Rectal smooth muscle tissue (tissue), 1 donor: ENCODE data around the gene AP2A1.

Experiments
- H3K27ac ChIP-seq: one replicate; pipeline ENCODE4 v1.7.0; 2013; ENCODE audit warnings: low read depth, low read length, inconsistent platforms
- H3K27me3 ChIP-seq: one replicate; pipeline ENCODE4 v1.7.0; 2013; ENCODE audit warnings: low read length; ENCODE audit not compliant: control insufficient read depth, insufficient read depth
- H3K36me3 ChIP-seq: one replicate; pipeline ENCODE4 v1.7.0; 2013; ENCODE audit warnings: low read length; ENCODE audit not compliant: control insufficient read depth, insufficient read depth
- H3K4me1 ChIP-seq: one replicate; pipeline ENCODE4 v1.7.0; 2013; ENCODE audit warnings: low read length; ENCODE audit not compliant: control insufficient read depth, insufficient read depth
- H3K4me3 ChIP-seq: one replicate; pipeline ENCODE4 v1.7.0; 2013; ENCODE audit warnings: low read length
- H3K9ac ChIP-seq: one replicate; pipeline ENCODE4 v1.7.0; 2013; ENCODE audit warnings: low read length

AP2A1 gene

GRCh38 chr19:49770529-49770928 is 3.7 kb downstream of the AP2A1 start:
- no peak overlapping the region for H3K9ac ChIP-seq
- no peaks in the 10 kb centered on the region for H3K27me3 ChIP-seq
- H3K4me3 ChIP-seq = no peak overlapping the region
- H3K4me1 ChIP-seq = peaks cover 10% of the 10 kb centered on the region
- no peak overlapping the region for H3K27ac ChIP-seq
- no peaks in the 10 kb centered on the region for H3K36me3 ChIP-seq

GRCh38 chr19:49771674-49772139 is 4.9 kb downstream of the AP2A1 start:
- Histone ChIP-seq H3K4me3 (no peak overlapping the region), H3K27ac (no peak overlapping the region), H3K4me1 (peaks cover 10% of the 10 kb centered on the region), H3K9ac (no peak overlapping the region), H3K36me3 (no peaks in the 10 kb centered on the region), H3K27me3 (no peaks in the 10 kb centered on the region)

GRCh38 chr19:49772850-49773432 is 6.1 kb downstream of the AP2A1 start:
- H3K36me3 ChIP-seq = no peaks in the 10 kb centered on the region
- no peaks in the 10 kb centered on the region for H3K27me3 ChIP-seq
- no peak overlapping the region for H3K9ac ChIP-seq
- no peak overlapping the region for H3K27ac ChIP-seq
- no peak overlapping the region for H3K4me3 ChIP-seq
- H3K4me1 ChIP-seq = peaks cover 7% of the 10 kb centered on the region

- Histone ChIP-seq H3K36me3 (no peaks in the 10 kb centered on the region), H3K27ac (no peak overlapping the region), H3K9ac (no peak overlapping the region), H3K4me1 (no peaks in the 10 kb centered on the region), H3K27me3 (no peaks in the 10 kb centered on the region), H3K4me3 (no peak overlapping the region)
These were observed 7.0 kb downstream of the AP2A1 start for GRCh38 chr19:49773663-49774350.

GRCh38 chr19:49774969-49775368 is 8.2 kb downstream of the AP2A1 start:
- Histone ChIP-seq H3K4me3 (no peak overlapping the region), H3K27ac (no peak overlapping the region), H3K27me3 (no peaks in the 10 kb centered on the region), H3K9ac (no peak overlapping the region), H3K36me3 (no peaks in the 10 kb centered on the region), H3K4me1 (no peaks in the 10 kb centered on the region)

GRCh38 chr19:49775742-49776370 is 9.1 kb downstream of the AP2A1 start:
- H3K27me3 ChIP-seq = no peaks in the 10 kb centered on the region
- peaks cover 2% of the 10 kb centered on the region for H3K36me3 ChIP-seq
- H3K9ac ChIP-seq = no peak overlapping the region
- H3K4me1 ChIP-seq = no peaks in the 10 kb centered on the region
- no peak overlapping the region for H3K27ac ChIP-seq
- no peak overlapping the region for H3K4me3 ChIP-seq

- H3K36me3 ChIP-seq = peaks cover 2% of the 10 kb centered on the region
- H3K27ac ChIP-seq = no peak overlapping the region
- no peaks in the 10 kb centered on the region for H3K27me3 ChIP-seq
- no peak overlapping the region for H3K4me3 ChIP-seq
- H3K4me1 ChIP-seq = no peaks in the 10 kb centered on the region
- no peak overlapping the region for H3K9ac ChIP-seq
These were observed 9.6 kb downstream of the AP2A1 start for GRCh38 chr19:49776371-49776764.

- H3K27me3 ChIP-seq = no peaks in the 10 kb centered on the region
- no peak overlapping the region for H3K9ac ChIP-seq
- H3K36me3 ChIP-seq = peaks cover 17% of the 10 kb centered on the region
- no peaks in the 10 kb centered on the region for H3K4me1 ChIP-seq
- H3K27ac ChIP-seq = no peak overlapping the region
- H3K4me3 ChIP-seq = no peak overlapping the region
These were observed 13.1 kb downstream of the AP2A1 start for GRCh38 chr19:49779731-49780555.

- no peaks in the 10 kb centered on the region for H3K4me1 ChIP-seq
- H3K27ac ChIP-seq = no peak overlapping the region
- no peak overlapping the region for H3K4me3 ChIP-seq
- H3K9ac ChIP-seq = no peak overlapping the region
- H3K36me3 ChIP-seq = peaks cover 21% of the 10 kb centered on the region
- no peaks in the 10 kb centered on the region for H3K27me3 ChIP-seq
These were observed 14.1 kb downstream of the AP2A1 start for GRCh38 chr19:49780861-49781260.

- Histone ChIP-seq H3K27me3 (no peaks in the 10 kb centered on the region), H3K27ac (no peak overlapping the region), H3K4me1 (no peaks in the 10 kb centered on the region), H3K4me3 (no peak overlapping the region), H3K36me3 (peaks cover 21% of the 10 kb centered on the region), H3K9ac (no peak overlapping the region)
These were observed 14.6 kb downstream of the AP2A1 start for GRCh38 chr19:49781394-49781793.

- Histone ChIP-seq H3K9ac (no peak overlapping the region), H3K36me3 (peaks cover 21% of the 10 kb centered on the region), H3K4me1 (no peaks in the 10 kb centered on the region), H3K4me3 (no peak overlapping the region), H3K27ac (no peak overlapping the region), H3K27me3 (no peaks in the 10 kb centered on the region)
These were observed 15.7 kb downstream of the AP2A1 start for GRCh38 chr19:49782515-49782914.

- Histone ChIP-seq H3K27ac (no peak overlapping the region), H3K9ac (no peak overlapping the region), H3K4me3 (no peak overlapping the region)
These were observed 19.6 kb downstream of the AP2A1 start for GRCh38 chr19:49786376-49786820.

More at GRCh38 chr19:49786376-49786820, 19.6 kb downstream of the AP2A1 start:
- Histone ChIP-seq H3K36me3 (peaks cover 25% of the 10 kb centered on the region), H3K4me1 (no peaks in the 10 kb centered on the region), H3K27me3 (no peaks in the 10 kb centered on the region)
